ENCODE data around the gene FLT4.

FLT4 gene

GRCh38 chr5:180649297-180650039 lies at the start of gene FLT4:
FLT4 (minus strand) TSS chr5:180649600; CDS start chr5:180649545, 55 bp downstream.
- H3K4me3 ChIP-seq (replicated peaks; ENCODE audit: low read depth, low read length), result peak within 1 kb of the TSS; percentile 43
- no peak for TF ChIP-seq CTCF (IDR thresholded peaks at IDR 0.05; ENCODE audit: low read length, missing control alignments)
- no peak for DNase-seq (ENCODE audit: low read depth)

- TF ChIP-seq CTCF (IDR thresholded peaks at IDR 0.05; ENCODE audit: low read length, missing control alignments), result no peak
These were observed 49.6 kb upstream of the FLT4 start for GRCh38 chr5:180699042-180699441.

GRCh38 chr5:180696116-180696515 lies 46.7 kb upstream of the FLT4 start:
- DNase-seq (ENCODE audit: low read depth), result no peak
- no peak overlapping the region for H3K4me3 ChIP-seq (replicated peaks; ENCODE audit: low read depth, low read length)
- TF ChIP-seq CTCF (IDR thresholded peaks at IDR 0.05; ENCODE audit: low read length, missing control alignments), result no peak

More at GRCh38 chr5:180699042-180699441, 49.6 kb upstream of the FLT4 start:
- no peak overlapping the region for H3K4me3 ChIP-seq (replicated peaks; ENCODE audit: low read depth, low read length)
- DNase-seq (ENCODE audit: low read depth), result no peak

GRCh38 chr5:180692429-180692828 lies 43.0 kb upstream of the FLT4 start:
- H3K4me3 ChIP-seq (replicated peaks; ENCODE audit: low read depth, low read length), result no peak overlapping the region
- DNase-seq (ENCODE audit: low read depth), result no peak
- no peak for TF ChIP-seq CTCF (IDR thresholded peaks at IDR 0.05; ENCODE audit: low read length, missing control alignments)

GRCh38 chr5:180691046-180691445 lies 41.6 kb upstream of the FLT4 start:
- DNase-seq (ENCODE audit: low read depth), result no peak
- no peak overlapping the region for H3K4me3 ChIP-seq (replicated peaks; ENCODE audit: low read depth, low read length)
- TF ChIP-seq CTCF (IDR thresholded peaks at IDR 0.05; ENCODE audit: low read length, missing control alignments), result no peak

- TF ChIP-seq CTCF (IDR thresholded peaks at IDR 0.05; ENCODE audit: low read length, missing control alignments), result no peak
- no peak overlapping the region for H3K4me3 ChIP-seq (replicated peaks; ENCODE audit: low read depth, low read length)
- no peak for DNase-seq (ENCODE audit: low read depth)
These were observed 41.2 kb upstream of the FLT4 start for GRCh38 chr5:180690562-180690961.

- no peak overlapping the region for H3K4me3 ChIP-seq (replicated peaks; ENCODE audit: low read depth, low read length)
- no peak for DNase-seq (ENCODE audit: low read depth)
- TF ChIP-seq CTCF (IDR thresholded peaks at IDR 0.05; ENCODE audit: low read length, missing control alignments), result no peak
These were observed 40.4 kb upstream of the FLT4 start for GRCh38 chr5:180689775-180690174.

Data from fibroblast of pulmonary artery (primary cell).